Keratinocyte (primary cell): ENCODE data around the gene PRKN. TPM values are rescaled to one million over a fixed set of nuclear protein-coding genes. Genes with fewer than 3 reads are reported as not detected.

Experiments used
- DNase-seq: peaks from one replicate; pipeline ENCODE4 v3.0.0-alpha.2; 2011; ENCODE audit warnings: low read depth, missing footprints, low spot score
- FAIRE-seq: peaks from 2 replicates; lab custom pipeline; 2011; peaks lifted over from hg19 to GRCh38; lab: Jason Lieb, UNC
- H2AFZ ChIP-seq: 2 replicates; pipeline ENCODE4 v1.6.0; 2012; ENCODE audit warnings: low read length, control low read depth, inconsistent platforms; ENCODE audit not compliant: control insufficient read depth
- H3K27ac ChIP-seq: 2 replicates; pipeline ENCODE4 v1.5.1; 2011; ENCODE audit warnings: low read length; ENCODE audit not compliant: control insufficient read depth, insufficient read depth
- H3K27me3 ChIP-seq: 3 replicates; pipeline ENCODE4 v1.6.0; 2011; ENCODE audit warnings: low read length; ENCODE audit not compliant: control insufficient read depth, insufficient read depth; ENCODE audit errors: extremely low read depth
- H3K36me3 ChIP-seq, 2 experiments: 2 replicates in 1 of 2; 3 replicates in 1 of 2; pipeline ENCODE4 v1.5.1; 2011; ENCODE audit warnings: low read length in 2 of 2, mild to moderate bottlenecking in 1 of 2; ENCODE audit not compliant: control insufficient read depth in 2 of 2, insufficient read depth in 2 of 2; ENCODE audit errors: extremely low read depth in 1 of 2
- H3K4me1 ChIP-seq: 3 replicates; pipeline ENCODE4 v1.5.1; 2011; ENCODE audit warnings: low read length; ENCODE audit not compliant: control insufficient read depth, insufficient read depth; ENCODE audit errors: extremely low read depth
- H3K4me2 ChIP-seq: 3 replicates; pipeline ENCODE4 v1.6.0; 2011; ENCODE audit warnings: low read depth, low read length; ENCODE audit not compliant: control insufficient read depth, insufficient read depth; ENCODE audit errors: extremely low read depth
- H3K4me3 ChIP-seq, 3 experiments: fragments of 200-600 bp in 1 of 3; sonication (generic) in 1 of 3; 2 replicates in 2 of 3; 3 replicates in 1 of 3; pipeline ENCODE4 v1.5.1; 2011 to 2016; ENCODE audit warnings: low read length in 3 of 3, mild to moderate bottlenecking in 3 of 3, control low read depth in 2 of 3, inconsistent platforms in 1 of 3, low read depth in 1 of 3, mixed read lengths in 1 of 3, mixed run types in 1 of 3, moderate library complexity in 1 of 3; ENCODE audit not compliant: control insufficient read depth in 2 of 3, insufficient read depth in 2 of 3; ENCODE audit errors: extremely low read depth in 1 of 3
- H3K79me2 ChIP-seq: 2 replicates; pipeline ENCODE4 v1.6.0; 2012; ENCODE audit warnings: low read length; ENCODE audit not compliant: control insufficient read depth, insufficient read depth
- H3K9ac ChIP-seq: 3 replicates; pipeline ENCODE4 v1.6.0; 2011; ENCODE audit warnings: low read length; ENCODE audit not compliant: control insufficient read depth, insufficient read depth; ENCODE audit errors: extremely low read depth
- H3K9me1 ChIP-seq: 3 replicates; pipeline ENCODE4 v1.6.0; 2011; ENCODE audit warnings: low read length; ENCODE audit not compliant: control insufficient read depth, insufficient read depth; ENCODE audit errors: extremely low read depth
- H3K9me3 ChIP-seq: 2 replicates; pipeline ENCODE4 v1.5.1; 2012; ENCODE audit warnings: low read depth, low read length; ENCODE audit not compliant: control insufficient read depth
- H4K20me1 ChIP-seq: 3 replicates; pipeline ENCODE4 v1.6.0; 2011; ENCODE audit warnings: low read length; ENCODE audit not compliant: control insufficient read depth, insufficient read depth; ENCODE audit errors: extremely low read depth
- EZH2 ChIP-seq: IDR thresholded peaks from one replicate; pipeline ENCODE4 v1.6.1; 2012; ENCODE audit warnings: inconsistent platforms, mild to moderate bottlenecking, low read length, moderate library complexity
- dilution Hi-C: fragments of 300-500 bp; cut with MboI; formaldehyde crosslinking; loops from one replicate; pipeline ENCODE4 v1.7.0; 2020; ENCODE audit warnings: low sequenced_read_pairs; ENCODE audit not compliant: extremely low pct_ligation_motif_present
- polyA plus RNA-seq, 5 experiments: library from polyadenylated mRNA; depleted of rRNA in 3 of 5; stranded (reverse) in 3 of 5; stranded (forward) in 1 of 5; unstranded in 1 of 5; fragments of >200 nt; gene quantifications; 1 replicate in 1 of 5; 2 replicates in 3 of 5; 3 replicates in 1 of 5; pipeline versions ENCODE4 v1.2.1 to v1.2.3, GENCODE V29; 2011 to 2012; ENCODE audit warnings: missing spikeins in 2 of 5, low read depth in 1 of 5, low replicate concordance in 1 of 5
- TF ChIP-seq, protein P1 (sequence below), 3 experiments: IDR thresholded peaks in 1 of 3; conservative IDR thresholded peaks in 1 of 3; optimal IDR thresholded peaks in 1 of 3; 2 replicates in 2 of 3; 3 replicates in 1 of 3; pipeline versions ENCODE3 to v1.5.1; 2011; ENCODE audit warnings: low read length in 3 of 3, mild to moderate bottlenecking in 3 of 3, moderate library complexity in 2 of 3, control low read depth in 1 of 3, inconsistent platforms in 1 of 3; ENCODE audit not compliant: insufficient read depth in 2 of 3; ENCODE audit errors: extremely low read depth in 1 of 3

Gene PRKN
- polyA plus RNA-seq, 1 donor (not counting 4 experiments of a cell fraction or from before 2014, with no cell fraction given): 0.67 TPM

- no peaks in the 10 kb centered on the region for H3K9me1 ChIP-seq
- dilution Hi-C loops: no loop called here
- TF ChIP-seq, protein P1, sequence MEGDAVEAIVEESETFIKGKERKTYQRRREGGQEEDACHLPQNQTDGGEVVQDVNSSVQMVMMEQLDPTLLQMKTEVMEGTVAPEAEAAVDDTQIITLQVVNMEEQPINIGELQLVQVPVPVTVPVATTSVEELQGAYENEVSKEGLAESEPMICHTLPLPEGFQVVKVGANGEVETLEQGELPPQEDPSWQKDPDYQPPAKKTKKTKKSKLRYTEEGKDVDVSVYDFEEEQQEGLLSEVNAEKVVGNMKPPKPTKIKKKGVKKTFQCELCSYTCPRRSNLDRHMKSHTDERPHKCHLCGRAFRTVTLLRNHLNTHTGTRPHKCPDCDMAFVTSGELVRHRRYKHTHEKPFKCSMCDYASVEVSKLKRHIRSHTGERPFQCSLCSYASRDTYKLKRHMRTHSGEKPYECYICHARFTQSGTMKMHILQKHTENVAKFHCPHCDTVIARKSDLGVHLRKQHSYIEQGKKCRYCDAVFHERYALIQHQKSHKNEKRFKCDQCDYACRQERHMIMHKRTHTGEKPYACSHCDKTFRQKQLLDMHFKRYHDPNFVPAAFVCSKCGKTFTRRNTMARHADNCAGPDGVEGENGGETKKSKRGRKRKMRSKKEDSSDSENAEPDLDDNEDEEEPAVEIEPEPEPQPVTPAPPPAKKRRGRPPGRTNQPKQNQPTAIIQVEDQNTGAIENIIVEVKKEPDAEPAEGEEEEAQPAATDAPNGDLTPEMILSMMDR (optimal IDR thresholded peaks at IDR 0.05 in 1 of 3, IDR thresholded peaks at IDR 0.05 in 1 of 3, conservative IDR thresholded peaks at IDR 0.05 in 1 of 3; ENCODE audit: extremely low read depth in 1 of 3, insufficient read depth in 2 of 3, low read length in 3 of 3): no peak
- no peak for TF ChIP-seq EZH2
- H2AFZ ChIP-seq: no peak overlapping the region
- no peak for FAIRE-seq
- H3K4me1 ChIP-seq: no peaks in the 10 kb centered on the region
- H3K4me2 ChIP-seq: no peak overlapping the region
- no peak overlapping the region for H3K4me3 ChIP-seq
- no peak overlapping the region for H3K9ac ChIP-seq
- no peak overlapping the region for H3K27ac ChIP-seq
- no peaks in the 10 kb centered on the region for H3K27me3 ChIP-seq
- H3K36me3 ChIP-seq: no peaks in the 10 kb centered on the region
- no peaks in the 10 kb centered on the region for H4K20me1 ChIP-seq
- no peak for DNase-seq
- no peaks in the 10 kb centered on the region for H3K9me3 ChIP-seq
- H3K79me2 ChIP-seq: no peaks in the 10 kb centered on the region
Observed at GRCh38 chr6:161956082-161956481, 771.5 kb downstream of the PRKN start.

DNA sequence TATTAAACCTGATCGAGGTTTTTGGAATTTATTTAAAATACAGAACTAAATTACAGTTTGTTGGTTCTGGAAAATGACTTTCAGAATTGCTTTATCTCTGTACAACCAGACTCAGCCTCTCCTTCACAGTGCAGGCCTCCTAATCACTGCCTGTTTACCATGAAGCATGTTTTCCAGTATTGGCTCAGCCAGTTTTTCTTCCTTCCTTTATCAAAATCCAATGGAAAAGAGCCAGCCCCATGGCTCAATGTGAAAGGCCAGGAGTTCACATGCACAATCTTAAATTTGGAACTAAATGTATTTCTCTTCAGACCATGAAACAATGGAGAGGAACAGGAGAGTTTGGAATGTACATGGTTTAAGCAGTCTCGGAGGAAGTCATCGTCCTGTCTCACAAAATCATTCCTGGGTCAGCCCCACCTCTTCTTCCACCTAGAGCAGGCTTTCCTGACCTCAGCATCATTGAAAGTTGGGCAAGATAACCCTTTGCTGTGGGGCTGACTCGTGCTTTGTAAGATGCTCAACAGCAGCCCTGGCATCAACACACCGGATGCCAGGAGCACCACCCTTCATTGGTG is 772.8 kb downstream of the PRKN start:
- no peak overlapping the region for H3K4me2 ChIP-seq
- H3K9ac ChIP-seq: no peak overlapping the region
- no peak for FAIRE-seq
- no peaks in the 10 kb centered on the region for H3K9me3 ChIP-seq
- no peaks in the 10 kb centered on the region for H3K9me1 ChIP-seq
- no peak for TF ChIP-seq EZH2
- TF ChIP-seq, protein P1 (optimal IDR thresholded peaks at IDR 0.05 in 1 of 3, IDR thresholded peaks at IDR 0.05 in 1 of 3, conservative IDR thresholded peaks at IDR 0.05 in 1 of 3; ENCODE audit: extremely low read depth in 1 of 3, insufficient read depth in 2 of 3, low read length in 3 of 3): no peak
- no peaks in the 10 kb centered on the region for H3K79me2 ChIP-seq
- H3K27ac ChIP-seq: no peak overlapping the region
- H3K27me3 ChIP-seq: no peaks in the 10 kb centered on the region
- H2AFZ ChIP-seq: no peak overlapping the region
- no peak overlapping the region for H3K4me3 ChIP-seq
- H4K20me1 ChIP-seq: no peaks in the 10 kb centered on the region
- H3K4me1 ChIP-seq: no peaks in the 10 kb centered on the region
- H3K36me3 ChIP-seq: no peaks in the 10 kb centered on the region
- no peak for DNase-seq
- dilution Hi-C loops: no loop called here
